ENCODE results near the gene RALGAPA2.

Gene RALGAPA2

DNA sequence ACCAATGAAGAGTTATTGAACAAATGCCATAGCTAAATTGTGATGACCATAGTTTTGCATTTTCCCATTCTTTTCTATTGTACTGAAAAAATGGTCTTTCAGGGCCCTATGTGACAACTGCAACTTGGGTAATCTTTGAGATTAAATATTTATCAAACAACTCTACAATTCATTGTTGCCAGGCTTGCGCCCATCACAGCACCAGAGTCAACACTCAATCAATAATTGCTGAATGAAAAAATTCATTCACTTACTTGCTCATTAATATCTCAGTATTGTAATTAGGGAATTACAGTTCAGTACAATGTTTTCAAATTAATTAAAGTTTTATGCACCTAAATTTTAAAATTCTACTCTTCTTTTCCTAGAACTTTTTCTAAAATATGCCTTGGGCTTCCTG is 7.7 kb upstream of the RALGAPA2 start:
- DNase-seq (ENCODE audit: low read depth): no peak

DNA sequence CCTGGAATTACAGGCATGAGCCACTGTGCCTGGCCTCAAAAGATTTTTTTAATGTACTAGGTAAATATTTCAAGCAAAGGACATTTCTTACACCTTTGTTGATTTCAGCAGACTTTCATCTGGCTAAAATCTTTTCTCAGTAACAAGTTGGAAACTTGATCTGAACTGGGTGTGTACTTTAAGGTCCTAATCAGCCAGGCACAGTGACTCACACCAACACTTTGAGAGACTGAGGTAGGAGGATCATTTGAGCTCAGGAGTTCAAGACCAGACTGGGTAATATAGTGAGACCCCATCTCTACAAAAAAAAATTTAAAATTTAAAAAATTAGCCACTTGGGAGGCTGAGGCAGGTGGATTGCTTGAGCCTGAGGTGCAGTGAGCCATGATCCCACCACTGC is 7.0 kb upstream of the RALGAPA2 start:
- no peak for DNase-seq (ENCODE audit: low read depth)

DNA sequence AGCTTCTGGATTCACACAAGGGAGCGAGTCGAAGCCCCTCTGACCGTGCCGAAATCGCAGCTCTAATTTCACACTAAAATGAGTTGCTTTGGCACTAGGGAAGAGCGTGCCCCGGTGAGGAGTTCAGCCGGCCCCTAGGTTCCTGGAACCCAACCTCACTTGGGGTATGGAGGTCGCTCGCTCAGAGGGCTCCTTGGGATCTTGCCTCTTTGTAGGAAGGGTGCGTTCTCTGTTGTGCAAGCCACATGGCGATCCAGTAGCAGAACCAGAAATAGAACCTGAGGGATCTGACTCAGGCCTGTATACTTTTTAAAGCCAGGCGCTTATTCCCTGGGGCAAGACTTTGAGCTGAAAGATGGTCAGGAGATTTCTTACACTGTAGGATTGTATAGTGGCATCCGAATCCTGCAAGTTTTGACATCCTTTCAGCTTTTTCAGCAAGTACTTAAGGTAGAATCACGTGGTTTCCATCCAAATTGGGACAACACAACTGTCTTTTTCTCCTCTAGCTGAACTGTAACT is 861 bp upstream of the RALGAPA2 start:
- DNase-seq (ENCODE audit: low read depth): no peak

DNA sequence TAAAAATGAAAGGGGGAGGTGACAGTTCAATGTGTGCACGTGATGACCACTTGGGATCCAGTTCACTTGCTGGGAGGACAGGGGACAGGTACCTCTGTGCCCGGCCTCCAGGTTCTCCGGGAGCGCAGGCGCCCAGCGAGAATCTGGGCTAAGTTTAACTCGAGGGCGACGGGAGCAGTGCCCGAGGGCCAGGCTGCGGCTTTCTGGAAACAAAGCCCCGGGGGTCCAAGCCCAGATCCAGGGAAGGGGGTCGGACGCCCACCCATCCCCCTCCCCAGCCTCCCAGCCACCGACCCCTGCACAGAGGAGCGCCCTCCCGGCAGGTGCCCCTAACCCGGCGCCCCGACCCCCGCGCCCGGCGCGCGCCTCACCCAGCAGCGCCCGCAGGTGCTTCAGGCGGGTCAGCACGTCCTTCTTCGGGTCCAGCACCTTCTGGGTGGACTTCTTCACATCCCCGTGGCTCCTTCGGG is 405 bp downstream of the RALGAPA2 start:
- no peak for DNase-seq (ENCODE audit: low read depth)

DNA sequence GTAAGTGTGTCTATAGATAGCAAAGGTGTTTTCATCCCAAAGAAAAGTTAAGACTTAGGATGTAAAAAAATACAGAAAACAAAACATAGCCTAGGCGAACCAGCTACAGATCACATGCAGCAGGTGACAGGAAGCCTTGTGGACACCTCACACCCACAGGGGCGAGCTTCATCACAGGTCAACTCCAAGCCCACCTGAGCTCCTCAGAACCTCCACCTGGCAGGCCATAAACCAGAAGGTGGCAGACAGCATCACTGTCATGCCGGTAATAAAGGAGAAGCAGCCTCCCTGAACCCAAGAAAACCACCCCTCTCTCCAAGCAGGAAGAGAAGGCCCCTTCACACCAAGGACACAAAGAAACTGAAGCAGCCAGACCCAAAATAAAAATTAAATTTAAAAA is 1.0 kb downstream of the RALGAPA2 start:
- DNase-seq (ENCODE audit: low read depth): no peak

DNA sequence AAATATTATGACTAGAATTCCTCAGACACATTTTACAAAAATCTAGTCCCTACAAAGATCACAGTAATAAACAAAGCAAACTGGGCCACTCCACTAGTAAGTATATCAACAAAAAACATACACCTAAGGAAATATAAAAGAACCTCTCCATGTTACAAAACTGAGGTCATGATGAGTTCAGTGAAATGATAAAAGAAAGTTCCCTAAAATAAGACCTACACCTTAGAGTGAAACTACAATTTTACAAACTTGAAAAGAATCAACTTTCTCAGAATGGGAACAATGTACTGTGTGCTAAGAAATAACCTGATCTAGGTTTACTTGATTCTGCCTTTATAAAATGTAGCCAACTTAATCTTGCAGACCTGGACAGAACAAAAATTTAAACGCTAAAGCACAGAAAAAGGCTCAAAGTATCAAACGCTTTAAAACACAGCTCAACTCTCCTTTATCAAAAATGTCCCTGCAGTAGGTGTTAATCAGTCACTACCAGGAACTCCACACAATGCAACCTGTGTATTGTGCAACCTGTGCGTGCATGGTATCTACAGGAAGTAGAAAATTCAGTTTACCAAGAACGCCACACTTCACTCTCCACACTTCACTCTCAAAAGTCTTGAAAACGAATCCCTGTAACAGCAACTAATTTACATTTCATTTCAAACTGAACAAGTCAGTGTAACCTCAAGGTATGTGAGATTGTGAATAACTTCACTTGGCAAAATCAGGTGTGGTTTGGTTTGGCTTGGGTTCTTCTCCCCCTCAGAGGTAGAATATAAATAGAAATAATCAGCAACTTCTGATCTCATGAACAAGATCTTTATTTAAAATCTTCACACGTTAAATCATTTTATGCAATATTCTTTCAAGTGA is 1.8 kb downstream of the RALGAPA2 start:
- DNase-seq (ENCODE audit: low read depth): no peak

DNA sequence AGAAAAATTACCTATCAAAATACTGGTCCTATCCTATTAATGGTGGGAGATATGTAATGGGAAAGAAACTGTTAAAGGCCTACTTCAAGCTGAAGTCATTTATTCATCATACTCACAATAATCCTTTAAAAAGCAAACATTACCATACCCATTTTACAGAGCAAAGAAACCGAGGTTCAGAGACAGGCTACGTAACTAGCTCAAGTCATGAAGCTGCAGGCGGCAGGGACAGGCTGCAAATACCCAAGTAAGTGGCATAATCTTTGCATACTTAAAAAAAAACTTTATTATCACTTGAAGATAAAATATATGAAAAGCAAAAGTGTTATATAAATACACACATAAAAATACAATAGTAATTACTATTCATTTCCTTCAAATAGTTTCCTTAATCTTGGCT is 2.6 kb downstream of the RALGAPA2 start:
- DNase-seq (ENCODE audit: low read depth): no peak

DNA sequence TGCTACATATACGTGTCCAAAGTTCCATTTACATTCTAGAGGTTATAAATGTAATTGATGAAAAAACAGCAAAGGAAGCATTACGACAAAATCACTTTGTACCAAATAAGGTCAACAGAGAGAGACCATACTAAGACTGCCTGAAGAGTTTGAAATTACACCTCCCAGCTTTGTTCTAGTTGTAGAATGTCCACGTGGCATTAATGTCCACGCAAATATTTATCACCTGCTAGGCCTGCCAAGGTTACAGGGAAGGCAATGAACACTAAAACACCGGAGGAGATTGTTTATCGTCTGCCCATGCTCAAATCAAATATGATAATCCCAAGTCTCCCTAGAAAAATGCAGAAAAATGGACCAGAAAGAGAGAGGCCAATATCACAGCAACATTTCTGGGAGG is 6.2 kb downstream of the RALGAPA2 start:
- DNase-seq (ENCODE audit: low read depth): no peak

DNA sequence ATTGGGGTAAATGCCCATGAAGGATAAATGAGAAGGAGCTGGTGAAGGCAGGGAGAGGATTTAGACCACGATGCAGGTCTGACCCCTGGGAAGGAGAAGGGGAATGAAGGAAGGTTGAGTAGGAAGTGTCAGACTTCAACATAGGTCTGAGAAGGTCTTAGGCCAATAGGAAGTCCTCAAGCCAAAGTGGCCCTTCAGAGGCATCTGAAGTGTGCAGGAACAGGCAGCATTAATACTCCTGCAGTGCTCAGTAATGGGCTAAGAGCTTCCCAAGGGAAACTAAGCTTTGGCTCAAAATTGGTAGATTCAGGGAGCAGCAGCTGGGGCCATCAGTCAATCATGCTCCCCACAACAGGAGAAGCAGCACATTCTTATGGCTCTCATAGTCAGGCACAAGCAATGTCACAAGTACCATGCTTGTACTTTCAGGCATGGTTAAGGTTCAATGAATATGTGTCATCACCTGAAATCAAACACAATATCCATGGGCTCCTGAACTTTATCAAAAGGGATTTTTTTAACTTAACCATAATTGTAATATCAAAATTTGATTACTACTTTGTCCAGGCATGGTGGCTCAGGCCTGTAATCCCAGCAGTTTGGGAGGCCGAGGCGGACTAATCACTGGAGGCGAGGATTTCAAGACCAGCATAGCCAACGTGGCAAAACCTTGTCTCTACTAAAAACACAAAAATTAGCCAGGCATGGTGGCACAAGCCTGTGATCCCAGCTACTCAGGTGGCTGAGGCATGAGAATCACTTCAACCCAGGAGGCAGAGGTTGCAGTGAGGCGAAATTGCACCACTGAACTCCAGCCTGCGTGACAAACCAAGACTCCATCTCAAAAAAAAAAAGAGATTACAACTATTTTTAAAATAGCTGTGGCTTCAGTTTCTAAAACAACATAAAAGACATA is 9.9 kb downstream of the RALGAPA2 start:
- DNase-seq (ENCODE audit: low read depth): no peak

DNA sequence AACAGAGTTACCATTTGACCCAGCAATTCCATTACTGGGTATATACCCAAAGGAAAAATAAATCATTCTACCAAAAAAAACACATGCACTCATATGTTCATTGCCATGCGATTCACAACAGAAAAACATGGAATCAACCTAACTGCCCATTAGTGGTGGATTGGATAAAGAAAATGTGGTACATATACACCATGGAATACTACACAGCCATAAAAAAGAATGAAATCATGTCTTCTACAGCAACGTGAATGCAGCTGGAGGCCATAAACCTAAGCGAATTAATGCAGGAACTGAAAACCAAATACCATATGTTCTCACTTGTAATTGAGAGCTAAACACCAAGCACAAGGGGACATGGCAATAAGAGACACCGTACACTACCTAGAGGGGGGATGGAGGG is 12.5 kb downstream of the RALGAPA2 start:
- DNase-seq (ENCODE audit: low read depth): no peak

DNA sequence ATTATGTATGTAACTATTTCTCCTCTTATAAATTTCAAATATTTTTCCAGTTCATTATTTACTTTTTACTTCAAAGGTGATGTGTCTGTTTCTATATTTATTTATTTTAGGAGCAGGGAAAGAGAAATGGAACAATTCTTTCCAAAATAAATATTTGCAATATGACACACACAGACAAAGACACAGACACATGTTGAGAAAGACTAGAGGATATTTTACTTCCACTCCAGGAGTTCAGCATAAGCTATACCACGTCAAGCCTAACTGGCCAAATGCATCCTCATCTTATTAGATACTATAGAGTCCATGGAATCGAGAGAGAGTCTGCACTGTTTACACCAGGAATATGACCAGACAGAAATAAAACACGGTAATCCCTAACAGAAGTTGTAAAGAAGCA is 13.3 kb downstream of the RALGAPA2 start:
- DNase-seq (ENCODE audit: low read depth): no peak

DNA sequence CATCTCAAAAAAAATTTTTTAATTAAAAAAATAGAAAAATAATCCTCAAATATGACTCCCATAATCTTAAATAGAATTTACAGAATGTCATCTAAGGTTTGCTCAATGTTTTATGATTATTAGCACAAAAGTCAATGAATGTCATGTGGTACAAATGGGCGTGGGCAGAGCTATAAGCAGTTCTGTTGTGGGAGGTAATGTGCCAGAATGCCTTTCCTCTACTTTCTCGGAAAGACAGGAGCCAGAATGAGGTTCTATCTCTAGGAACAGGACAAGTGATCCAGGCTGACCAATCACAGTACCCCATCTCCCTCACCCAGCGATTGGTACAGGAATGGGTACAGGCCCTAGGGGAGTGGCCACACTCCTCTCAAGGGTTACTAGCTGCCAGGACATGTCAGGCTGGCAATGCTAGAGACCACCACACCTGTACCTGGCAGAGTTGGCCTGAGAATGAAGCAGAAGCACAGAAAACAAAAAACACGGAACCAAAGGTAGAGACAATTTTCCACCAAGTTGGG is 15.1 kb downstream of the RALGAPA2 start:
- DNase-seq (ENCODE audit: low read depth): no peak

DNA sequence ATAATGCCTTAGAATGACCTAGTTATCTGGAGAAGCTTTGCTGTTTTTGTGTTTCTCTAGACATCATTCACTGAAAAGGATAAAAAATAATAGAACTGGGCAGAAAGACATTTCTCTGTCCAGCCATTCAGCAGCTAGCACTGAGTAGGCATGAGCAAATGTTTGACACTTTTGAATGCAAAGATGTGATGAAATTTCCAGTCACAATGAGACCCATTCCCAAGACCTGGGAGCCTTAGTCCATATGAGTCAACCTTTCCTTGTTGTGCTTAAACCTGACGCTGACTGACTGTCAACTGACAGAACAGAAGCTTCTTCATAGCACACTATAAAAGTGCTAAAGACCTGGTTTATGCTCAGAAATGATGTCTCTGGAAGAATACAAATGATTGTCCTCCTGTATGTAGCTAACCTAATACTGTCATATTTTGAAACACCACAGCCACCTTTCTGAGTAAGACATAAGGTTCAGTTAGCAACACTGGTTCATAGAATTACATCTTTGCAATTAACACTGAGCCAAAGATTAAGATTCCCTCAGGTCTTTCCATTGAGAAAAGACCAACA is 17.1 kb downstream of the RALGAPA2 start:
- DNase-seq (ENCODE audit: low read depth): no peak

DNA sequence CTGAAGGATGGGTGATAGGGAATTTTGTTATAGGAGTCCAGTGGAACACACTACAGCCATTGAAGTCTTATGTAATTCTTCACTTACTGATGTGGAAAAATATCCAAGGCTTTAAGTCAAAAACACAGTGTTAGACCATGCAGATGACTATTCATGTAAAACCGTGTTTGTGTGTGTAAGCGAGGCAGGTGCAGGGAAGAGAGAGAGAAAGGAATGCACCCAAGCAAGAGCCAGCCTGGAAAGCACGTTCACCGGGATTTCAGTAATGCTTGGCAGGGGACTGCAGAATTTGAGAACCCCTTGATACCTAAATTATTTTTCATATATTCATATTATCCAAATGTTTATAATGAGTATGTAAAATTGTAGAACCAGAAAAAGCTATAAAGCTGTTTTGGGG is 17.9 kb downstream of the RALGAPA2 start:
- DNase-seq (ENCODE audit: low read depth): no peak

DNA sequence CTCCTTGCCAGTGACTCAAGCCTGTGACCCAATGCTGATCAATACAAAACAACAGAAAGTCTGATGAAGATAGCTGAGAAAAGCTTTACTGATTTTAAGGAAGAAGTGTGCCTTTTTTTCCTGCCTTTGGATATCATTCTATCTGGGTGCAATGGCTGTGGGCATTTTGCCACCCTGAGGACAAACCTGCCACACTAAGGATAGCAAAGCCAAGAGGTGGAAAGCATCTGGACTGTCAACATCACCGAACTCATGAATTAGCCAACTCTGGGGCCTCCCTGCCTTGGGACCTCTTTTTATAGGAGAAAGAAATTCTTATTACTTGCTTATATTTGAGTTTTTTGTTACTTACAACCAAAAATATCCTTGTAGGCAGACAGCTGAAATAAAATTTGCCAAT is 19.9 kb downstream of the RALGAPA2 start:
- no peak for DNase-seq (ENCODE audit: low read depth)

DNA sequence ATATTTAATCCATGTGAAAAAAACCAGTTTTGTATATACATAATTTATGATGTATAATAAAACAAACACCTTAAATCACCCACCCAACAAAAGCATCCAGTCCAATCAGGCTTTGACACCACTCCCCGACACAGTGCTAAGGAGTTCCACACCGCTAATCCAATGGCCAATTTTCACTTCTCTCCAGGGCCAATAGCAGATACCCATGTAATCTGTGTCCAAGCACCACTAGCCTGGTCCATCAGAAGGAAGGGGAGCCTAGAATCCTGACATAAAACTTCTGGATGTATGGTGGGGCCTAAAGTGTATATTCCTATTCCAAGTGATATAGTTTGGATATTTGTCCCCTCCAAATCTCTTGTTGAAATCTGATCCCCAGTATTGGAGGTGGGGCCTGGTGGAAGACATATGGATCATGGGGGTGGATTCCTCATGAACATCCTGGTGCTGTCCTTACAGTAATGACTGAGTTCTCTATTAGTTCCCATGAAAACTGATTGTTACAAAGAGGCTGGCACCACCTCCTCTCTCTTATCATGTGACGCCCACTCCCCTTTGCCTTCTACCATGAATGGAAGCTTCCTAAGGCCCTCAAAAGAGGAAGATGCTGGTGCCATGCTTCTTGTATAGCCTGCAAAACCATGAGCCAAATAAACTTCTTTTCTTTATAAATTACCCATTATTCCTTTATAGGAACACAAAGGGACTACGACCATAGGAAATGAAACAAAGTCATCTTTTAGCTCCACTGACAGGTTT is 20.8 kb downstream of the RALGAPA2 start:
- no peak for DNase-seq (ENCODE audit: low read depth)

DNA sequence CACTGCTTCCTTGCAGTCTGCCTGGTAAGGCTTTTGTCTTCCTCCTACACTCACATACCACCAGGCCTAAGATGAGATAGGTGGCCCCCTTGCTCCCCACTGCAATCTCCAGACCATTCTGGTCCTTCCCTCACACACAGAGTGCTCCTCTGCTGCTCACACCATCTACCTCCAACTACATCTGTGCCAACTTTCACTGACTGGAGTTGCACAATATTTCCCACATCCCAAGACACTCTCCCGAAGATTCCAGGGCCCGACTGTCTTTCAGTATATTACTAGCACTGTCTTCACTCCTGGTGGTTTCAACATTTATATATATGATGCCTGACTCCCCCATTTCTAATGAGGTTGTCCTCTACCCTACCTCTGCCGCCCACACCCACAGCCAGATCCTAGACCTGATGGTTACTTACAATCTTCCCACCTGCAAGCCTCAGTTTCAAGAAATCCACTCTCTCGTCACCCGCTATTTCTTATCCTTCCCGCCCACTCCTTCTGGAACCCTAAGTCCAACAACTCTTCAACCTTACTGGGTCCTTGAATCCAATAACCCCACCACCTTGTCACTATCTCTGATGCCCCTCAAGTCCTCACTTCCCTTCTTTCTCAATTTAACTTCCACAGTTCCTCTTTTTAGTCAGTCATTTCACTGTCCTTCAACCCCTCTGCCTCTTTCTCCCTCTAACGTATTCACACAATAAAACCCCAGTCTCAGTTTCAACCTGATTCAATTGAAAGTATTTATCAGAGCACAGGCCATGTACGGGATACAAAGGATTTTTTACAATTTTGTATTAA is 21.6 kb downstream of the RALGAPA2 start:
- no peak for DNase-seq (ENCODE audit: low read depth)

DNA sequence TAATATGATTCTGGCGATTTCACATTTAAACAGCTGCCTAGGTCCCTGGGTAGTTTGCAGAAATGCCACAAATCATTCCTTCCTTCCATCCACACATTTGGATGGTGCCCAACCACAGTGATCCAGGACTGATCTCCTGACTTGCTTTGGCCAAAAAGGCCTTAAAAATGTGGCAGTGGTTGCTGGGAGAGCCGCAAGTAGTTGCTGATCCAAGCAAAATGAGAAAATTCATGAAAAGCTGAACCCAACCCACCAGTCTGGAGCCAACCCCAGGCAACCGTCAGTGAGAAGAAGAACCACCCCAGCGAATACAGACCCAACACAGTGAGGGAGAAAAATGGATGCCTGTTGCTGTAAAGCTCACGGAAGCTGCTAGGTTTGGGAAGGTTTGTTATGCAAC is 25.1 kb downstream of the RALGAPA2 start:
- no peak for DNase-seq (ENCODE audit: low read depth)

DNA sequence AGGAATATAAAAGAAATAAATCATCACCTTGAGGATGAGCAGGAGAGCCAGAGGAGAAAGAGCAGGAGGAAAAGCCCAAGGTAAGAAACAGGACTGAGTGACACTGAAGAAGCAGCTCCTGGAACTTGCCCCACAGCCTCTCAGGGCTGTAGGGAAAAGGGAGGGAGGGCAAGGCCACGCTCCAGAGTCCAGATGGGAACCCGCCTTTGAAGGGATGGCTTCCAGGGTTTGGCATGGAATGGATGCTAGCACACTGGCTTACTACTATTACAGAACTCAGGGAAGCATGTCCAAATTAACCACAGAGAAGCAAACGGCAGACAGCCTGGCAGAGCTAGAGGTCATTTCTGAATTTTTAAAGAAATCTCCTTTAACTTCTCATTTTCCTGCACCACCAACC is 26.8 kb downstream of the RALGAPA2 start:
- DNase-seq (ENCODE audit: low read depth): no peak

DNA sequence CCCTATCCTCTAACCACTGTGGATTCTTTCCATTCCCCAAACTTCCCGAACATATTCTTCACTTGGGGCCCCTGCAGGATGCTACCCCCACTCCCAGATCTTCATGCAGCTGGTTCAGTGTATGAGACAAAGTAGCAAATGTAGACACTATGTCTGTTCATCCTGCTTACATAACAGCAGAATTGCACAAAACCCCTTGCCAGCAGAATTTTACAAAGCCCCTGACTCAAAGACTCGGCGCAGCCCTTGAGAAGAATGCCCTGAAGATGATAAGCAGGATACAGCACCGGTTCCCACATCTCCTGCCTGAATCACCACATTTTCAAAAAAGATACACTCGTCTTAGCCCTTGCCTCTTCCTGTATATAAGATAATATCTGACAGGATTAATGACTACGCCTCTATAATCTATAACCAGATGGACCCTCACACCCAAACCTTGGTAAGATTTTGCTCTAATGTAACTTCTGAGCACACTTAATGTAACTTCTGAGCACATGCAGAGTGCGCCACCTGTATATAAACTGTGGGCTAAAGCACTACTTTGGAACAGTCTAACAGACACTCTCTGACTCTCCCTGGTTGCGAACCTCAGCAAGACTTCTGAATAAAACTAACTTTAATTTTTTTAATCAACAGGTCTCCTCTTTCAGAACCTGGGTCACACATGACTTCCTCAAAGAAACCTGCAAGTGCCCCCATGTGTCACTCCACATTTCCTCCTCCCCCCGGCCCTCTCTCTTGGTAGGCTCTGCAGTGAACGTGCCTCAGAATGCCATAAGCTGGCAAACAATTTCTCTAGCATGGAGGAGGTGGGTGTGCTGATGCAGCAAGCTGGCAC is 28.7 kb downstream of the RALGAPA2 start:
- no peak for DNase-seq (ENCODE audit: low read depth)
